Measurements from ENCODE around the gene MPND. TPM values are rescaled to one million over a fixed set of nuclear protein-coding genes. Genes with fewer than 3 reads are reported as not detected.

Gene MPND
- total RNA-seq, 1 experiment from 2014 or later = 7.2 TPM

- Mint-ChIP-seq H3K4me3 (ENCODE audit: unreplicated experiment) (peak overlapping the region; percentile 88), H3K9me3 (ENCODE audit: unreplicated experiment) (no peaks in the 10 kb centered on the region), H3K4me1 (ENCODE audit: insufficient read depth, unreplicated experiment) (peaks cover 10% of the 10 kb centered on the region), H3K27ac (ENCODE audit: low read depth, unreplicated experiment) (peak overlapping the region; percentile 42), H3K27me3 (ENCODE audit: insufficient read depth, unreplicated experiment) (no peaks in the 10 kb centered on the region), H3K36me3 (ENCODE audit: insufficient read depth, unreplicated experiment) (peaks cover 13% of the 10 kb centered on the region)
- ChIA-PET POLR2A (interaction anchor here (0.8 to 3.0 kb wide), 27 partner anchors 9 to 580 kb away, joined by 3 to 34 read pairs (median 6); partner anchors contain the start of genes CHAF1A, EEF2, HDGFL2 and MRPL54), CTCF (interaction anchor here (0.6 to 2.5 kb wide), 5 partner anchors 11 to 292 kb away, joined by 3 to 27 read pairs (median 4); no protein-coding TSS in a partner anchor)
- intact Hi-C loops (cut with micrococcal nuclease) = no loop called here
- no TSS peak for BruUV-seq (replicated peaks)
- DNase-seq (ENCODE audit: unreplicated experiment) = no peak
- TF ChIP-seq CTCF (IDR thresholded peaks at IDR 0.05; ENCODE audit: unreplicated experiment) = no peak
Observed at GRCh38 chr19:4342314-4342614, 1.1 kb upstream of the MPND start.

- no peak for TF ChIP-seq CTCF (IDR thresholded peaks at IDR 0.05; ENCODE audit: unreplicated experiment)
- Mint-ChIP-seq H3K9me3 (ENCODE audit: unreplicated experiment) (no peaks in the 10 kb centered on the region), H3K27me3 (ENCODE audit: insufficient read depth, unreplicated experiment) (no peaks in the 10 kb centered on the region), H3K27ac (ENCODE audit: low read depth, unreplicated experiment) (peak overlapping the region; percentile 42), H3K36me3 (ENCODE audit: insufficient read depth, unreplicated experiment) (peaks cover 19% of the 10 kb centered on the region), H3K4me1 (ENCODE audit: insufficient read depth, unreplicated experiment) (peaks cover 7% of the 10 kb centered on the region), H3K4me3 (ENCODE audit: unreplicated experiment) (peak overlapping the region; percentile 88)
- BruUV-seq (replicated peaks) = no TSS peak
- intact Hi-C loops (cut with micrococcal nuclease) = no loop called here
- POLR2A ChIA-PET = interaction anchor here (0.6 to 3.0 kb wide), 32 partner anchors 9 to 1766 kb away, joined by 3 to 34 read pairs (median 6); partner anchors contain the start of genes CHAF1A, EEF2, HDGFL2 and MRPL54
- CTCF ChIA-PET = interaction anchor here (0.6 to 2.5 kb wide), 8 partner anchors 10 to 291 kb away, joined by 3 to 27 read pairs (median 4); partner anchors contain the start of gene SH3GL1
- DNase-seq (ENCODE audit: unreplicated experiment) = peak; percentile 100
Observed at GRCh38 chr19:4342615-4343369, 570 bp upstream of the MPND start.

DNA sequence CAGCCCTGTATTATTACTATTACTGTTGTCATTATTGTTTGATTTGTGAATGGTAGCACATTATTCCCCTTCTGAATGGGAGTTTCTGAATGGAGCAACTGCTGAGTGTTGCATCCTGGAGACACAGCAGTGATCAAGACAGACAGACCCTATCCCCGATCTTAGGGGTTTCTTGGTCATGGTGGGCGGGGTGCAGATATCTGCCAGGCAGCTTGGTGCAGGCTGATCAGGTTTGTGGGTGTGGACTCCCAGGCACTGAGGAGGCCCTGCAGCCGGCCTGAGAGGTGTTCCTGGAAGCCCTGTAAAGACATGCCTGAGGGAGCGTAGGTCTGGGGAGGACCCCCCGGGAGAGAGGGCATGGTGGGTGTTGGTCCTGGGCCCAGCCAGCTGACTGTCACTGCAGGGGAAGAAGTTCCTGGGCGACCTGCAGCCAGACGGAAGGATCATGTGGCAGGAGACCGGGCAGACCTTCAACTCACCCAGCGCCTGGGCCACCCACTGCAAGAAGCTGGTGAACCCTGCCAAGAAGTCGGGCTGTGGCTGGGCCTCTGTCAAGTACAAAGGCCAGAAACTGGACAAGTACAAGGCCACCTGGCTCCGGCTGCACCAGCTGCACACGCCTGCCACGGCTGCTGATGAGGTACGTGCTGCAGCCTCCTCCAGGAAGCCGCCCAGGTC, 2.1 kb downstream of the MPND start:
- ChIA-PET POLR2A (interaction anchor here (0.8 kb wide), 1 partner anchor 38 kb away, joined by 3 read pairs; no protein-coding TSS in a partner anchor), CTCF (interaction anchor here (1.0 to 1.3 kb wide), 3 partner anchors 9 to 78 kb away, joined by 3 to 5 read pairs (median 3); partner anchors contain the start of gene SH3GL1)
- no TSS peak for BruUV-seq (replicated peaks)
- Mint-ChIP-seq H3K4me1 (ENCODE audit: insufficient read depth, unreplicated experiment) (no peaks in the 10 kb centered on the region), H3K36me3 (ENCODE audit: insufficient read depth, unreplicated experiment) (peaks cover 35% of the 10 kb centered on the region), H3K27ac (ENCODE audit: low read depth, unreplicated experiment) (no peak overlapping the region), H3K27me3 (ENCODE audit: insufficient read depth, unreplicated experiment) (no peaks in the 10 kb centered on the region), H3K4me3 (ENCODE audit: unreplicated experiment) (no peak overlapping the region), H3K9me3 (ENCODE audit: unreplicated experiment) (no peaks in the 10 kb centered on the region)
- no peak for DNase-seq (ENCODE audit: unreplicated experiment)
- TF ChIP-seq CTCF (IDR thresholded peaks at IDR 0.05; ENCODE audit: unreplicated experiment) = no peak
- intact Hi-C loops (cut with micrococcal nuclease) = no loop called here

DNA sequence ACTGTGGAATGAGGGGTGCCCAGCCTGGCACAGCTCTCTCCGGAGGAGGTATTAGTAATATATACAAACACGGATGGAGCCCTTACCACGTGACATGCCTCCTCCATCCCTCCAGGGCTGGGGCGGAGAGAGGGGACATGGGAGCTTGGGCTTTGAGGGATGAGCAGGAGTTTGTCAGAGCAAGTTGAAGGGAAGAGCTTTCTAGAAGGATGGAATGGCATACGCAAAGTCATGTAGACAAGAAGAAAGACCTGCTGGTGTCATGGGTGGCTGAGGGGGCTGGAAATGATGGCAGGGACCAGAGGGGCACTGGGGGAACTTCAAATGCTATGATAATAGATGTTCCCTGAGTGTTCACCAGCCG, 2.6 kb downstream of the MPND start:
- peaks cover 36% of the 10 kb centered on the region for H3K36me3 Mint-ChIP-seq (ENCODE audit: insufficient read depth, unreplicated experiment)
- H3K27me3 Mint-ChIP-seq (ENCODE audit: insufficient read depth, unreplicated experiment) = no peaks in the 10 kb centered on the region
- intact Hi-C loops (cut with micrococcal nuclease) = no loop called here
- DNase-seq (ENCODE audit: unreplicated experiment) = no peak
- POLR2A ChIA-PET = interaction anchor here (0.8 kb wide), 1 partner anchor 39 kb away, joined by 3 read pairs; no protein-coding TSS in a partner anchor
- H3K4me1 Mint-ChIP-seq (ENCODE audit: insufficient read depth, unreplicated experiment) = no peaks in the 10 kb centered on the region
- CTCF ChIA-PET = interaction anchor here (0.5 to 1.3 kb wide), 4 partner anchors 8 to 99 kb away, joined by 3 to 5 read pairs (median 3); partner anchors contain the start of gene SH3GL1
- BruUV-seq (replicated peaks) = no TSS peak
- H3K9me3 Mint-ChIP-seq (ENCODE audit: unreplicated experiment) = no peaks in the 10 kb centered on the region
- TF ChIP-seq CTCF (IDR thresholded peaks at IDR 0.05; ENCODE audit: unreplicated experiment) = no peak
- no peak overlapping the region for H3K27ac Mint-ChIP-seq (ENCODE audit: low read depth, unreplicated experiment)
- H3K4me3 Mint-ChIP-seq (ENCODE audit: unreplicated experiment) = no peak overlapping the region
